K562 (cell line): ENCODE results near the gene BCAS3. TPM values are rescaled to one million over a fixed set of nuclear protein-coding genes. Genes with fewer than 3 reads are reported as not detected.

Source experiments
- ASH1L ChIP-seq: fragments of 450-650 bp; IDR thresholded peaks from 2 replicates; pipeline ENCODE4 v1.6.1; 2018; ENCODE audit warnings: borderline replicate concordance, mild to moderate bottlenecking, low read depth; ENCODE audit not compliant: partially characterized antibody
- BDP1 ChIP-seq: IDR thresholded peaks from 3 replicates; pipeline ENCODE4 v1.6.1; 2011; ENCODE audit not compliant: insufficient read length, insufficient read depth
- ELF1 ChIP-seq: fragments of 200-800 bp; sonication (Bioruptor generic); IDR thresholded peaks from 2 replicates; pipeline ENCODE4 v1.6.1; 2016; ENCODE audit warnings: missing genetic modification characterization, missing compliant biosample characterization
- EZH2 ChIP-seq: IDR thresholded peaks from 2 replicates; pipeline ENCODE4 v1.6.1; 2012; ENCODE audit warnings: low read depth, mild to moderate bottlenecking, inconsistent platforms, low read length, borderline replicate concordance
- FOXP1 ChIP-seq: sonication (generic); formaldehyde crosslinking; IDR thresholded peaks from 2 replicates; pipeline ENCODE4 v1.8.0; 2022; ENCODE audit warnings: mild to moderate bottlenecking, missing genetic modification reagents
- GABPB1 ChIP-seq: sonication (generic); formaldehyde crosslinking; IDR thresholded peaks from 2 replicates; pipeline ENCODE4 v1.8.0; 2022; ENCODE audit warnings: mild to moderate bottlenecking, missing genetic modification reagents
- MXI1 ChIP-seq: IDR thresholded peaks from 2 replicates; pipeline ENCODE4 v1.6.1; 2011; ENCODE audit warnings: low read depth, mild to moderate bottlenecking, improper control_type of control experiment, low read length
- PCBP1 ChIP-seq: fragments of 200-400 bp; formaldehyde crosslinking; IDR thresholded peaks from 2 replicates; pipeline ENCODE4 v1.6.1; 2018; ENCODE audit warnings: mild to moderate bottlenecking, low read depth, low read length; ENCODE audit not compliant: poor library complexity, severe bottlenecking
- PHF20 ChIP-seq: fragments of 450-650 bp; IDR thresholded peaks from 2 replicates; pipeline ENCODE4 v1.6.1; 2018; ENCODE audit not compliant: partially characterized antibody
- POLR3G ChIP-seq: IDR thresholded peaks from 2 replicates; pipeline ENCODE4 v1.6.1; 2011; ENCODE audit not compliant: insufficient read length, insufficient replicate concordance; ENCODE audit errors: extremely low read depth
- SAFB ChIP-seq: fragments of 200-400 bp; formaldehyde crosslinking; IDR thresholded peaks from 2 replicates; pipeline ENCODE4 v1.6.1; 2017; ENCODE audit warnings: low read depth, low read length, borderline replicate concordance
- THRA ChIP-seq: fragments of 450-650 bp; IDR thresholded peaks from 2 replicates; pipeline ENCODE4 v1.6.1; 2017; ENCODE audit warnings: mild to moderate bottlenecking, moderate library complexity
- U2AF1 ChIP-seq: fragments of 200-400 bp; formaldehyde crosslinking; optimal IDR thresholded peaks from 2 replicates; pipeline ENCODE3; 2017; ENCODE audit warnings: mild to moderate bottlenecking, low read depth, low read length, moderate library complexity
- ZNF143 ChIP-seq: sonication (generic); formaldehyde crosslinking; IDR thresholded peaks from 2 replicates; pipeline ENCODE4 v1.9.0; 2022; ENCODE audit warnings: mild to moderate bottlenecking, missing genetic modification reagents
- ZNF217 ChIP-seq: sonication (generic); formaldehyde crosslinking; IDR thresholded peaks from 2 replicates; pipeline ENCODE4 v1.8.0; 2022; ENCODE audit warnings: mild to moderate bottlenecking, missing genetic modification reagents
- ZNF431 ChIP-seq: sonication (generic); formaldehyde crosslinking; IDR thresholded peaks from 2 replicates; pipeline ENCODE4 v1.8.0; 2022; ENCODE audit warnings: mild to moderate bottlenecking, missing genetic modification reagents
- polyA plus RNA-seq, 8 experiments: library from polyadenylated mRNA; depleted of rRNA in 4 of 8; stranded (reverse) in 5 of 8; unstranded in 3 of 8; fragments of >200 nt; fragmentation: Nextera tagmentation in 2 of 8; fragmentation: Illumina TruSeq in 1 of 8; extraction: Ambion mirVana in 2 of 8; extraction: Trizol in 1 of 8; gene quantifications; 2 replicates each; pipeline versions ENCODE4 v1.2.1 to v1.2.3, GENCODE V29; 2011 to 2014; ENCODE audit warnings: inconsistent platforms in 1 of 8, missing spikeins in 1 of 8
- total RNA-seq, 7 experiments: library from RNA; depleted of rRNA in 6 of 7; stranded (reverse); fragments of >200 nt in 6 of 7; fragmentation: Illumina TruSeq in 2 of 7; extraction: Trizol in 2 of 7; gene quantifications; 2 replicates each; pipeline versions ENCODE4 v1.2.1 to v1.2.3, GENCODE V29; 2011 to 2021; ENCODE audit warnings: low replicate concordance in 1 of 7
- TF ChIP-seq, protein P1 (sequence below): fragments of 450-650 bp; IDR thresholded peaks from 2 replicates; pipeline ENCODE4 v1.6.1; 2016; ENCODE audit warnings: low read depth
- TF ChIP-seq, protein P2 (sequence below): sonication (generic); formaldehyde crosslinking; IDR thresholded peaks from 2 replicates; pipeline ENCODE4 v1.8.0; 2022; ENCODE audit warnings: mild to moderate bottlenecking, low read depth, missing genetic modification reagents

The BCAS3 gene
- total and polyA plus RNA-seq, 9 of the 15 experiments (the other 6 are each of a cell fraction or from before 2014, with no cell fraction given): 1.9 to 5.5 (median 3.5) TPM

- TF ChIP-seq EZH2 (no peak), U2AF1 (no peak), MXI1 (no peak), FOXP1 (no peak), POLR3G (no peak), ELF1 (tag) (no peak), GABPB1 (no peak), ZNF143 (CRISPR knock-in tag) (no peak), ASH1L (no peak), PCBP1 (no peak), SAFB (no peak), ZNF217 (CRISPR knock-in tag) (no peak), ZNF431 (CRISPR knock-in tag) (no peak), PHF20 (peak; percentile 13), THRA (no peak), BDP1 (no peak)
- TF ChIP-seq, protein P1, sequence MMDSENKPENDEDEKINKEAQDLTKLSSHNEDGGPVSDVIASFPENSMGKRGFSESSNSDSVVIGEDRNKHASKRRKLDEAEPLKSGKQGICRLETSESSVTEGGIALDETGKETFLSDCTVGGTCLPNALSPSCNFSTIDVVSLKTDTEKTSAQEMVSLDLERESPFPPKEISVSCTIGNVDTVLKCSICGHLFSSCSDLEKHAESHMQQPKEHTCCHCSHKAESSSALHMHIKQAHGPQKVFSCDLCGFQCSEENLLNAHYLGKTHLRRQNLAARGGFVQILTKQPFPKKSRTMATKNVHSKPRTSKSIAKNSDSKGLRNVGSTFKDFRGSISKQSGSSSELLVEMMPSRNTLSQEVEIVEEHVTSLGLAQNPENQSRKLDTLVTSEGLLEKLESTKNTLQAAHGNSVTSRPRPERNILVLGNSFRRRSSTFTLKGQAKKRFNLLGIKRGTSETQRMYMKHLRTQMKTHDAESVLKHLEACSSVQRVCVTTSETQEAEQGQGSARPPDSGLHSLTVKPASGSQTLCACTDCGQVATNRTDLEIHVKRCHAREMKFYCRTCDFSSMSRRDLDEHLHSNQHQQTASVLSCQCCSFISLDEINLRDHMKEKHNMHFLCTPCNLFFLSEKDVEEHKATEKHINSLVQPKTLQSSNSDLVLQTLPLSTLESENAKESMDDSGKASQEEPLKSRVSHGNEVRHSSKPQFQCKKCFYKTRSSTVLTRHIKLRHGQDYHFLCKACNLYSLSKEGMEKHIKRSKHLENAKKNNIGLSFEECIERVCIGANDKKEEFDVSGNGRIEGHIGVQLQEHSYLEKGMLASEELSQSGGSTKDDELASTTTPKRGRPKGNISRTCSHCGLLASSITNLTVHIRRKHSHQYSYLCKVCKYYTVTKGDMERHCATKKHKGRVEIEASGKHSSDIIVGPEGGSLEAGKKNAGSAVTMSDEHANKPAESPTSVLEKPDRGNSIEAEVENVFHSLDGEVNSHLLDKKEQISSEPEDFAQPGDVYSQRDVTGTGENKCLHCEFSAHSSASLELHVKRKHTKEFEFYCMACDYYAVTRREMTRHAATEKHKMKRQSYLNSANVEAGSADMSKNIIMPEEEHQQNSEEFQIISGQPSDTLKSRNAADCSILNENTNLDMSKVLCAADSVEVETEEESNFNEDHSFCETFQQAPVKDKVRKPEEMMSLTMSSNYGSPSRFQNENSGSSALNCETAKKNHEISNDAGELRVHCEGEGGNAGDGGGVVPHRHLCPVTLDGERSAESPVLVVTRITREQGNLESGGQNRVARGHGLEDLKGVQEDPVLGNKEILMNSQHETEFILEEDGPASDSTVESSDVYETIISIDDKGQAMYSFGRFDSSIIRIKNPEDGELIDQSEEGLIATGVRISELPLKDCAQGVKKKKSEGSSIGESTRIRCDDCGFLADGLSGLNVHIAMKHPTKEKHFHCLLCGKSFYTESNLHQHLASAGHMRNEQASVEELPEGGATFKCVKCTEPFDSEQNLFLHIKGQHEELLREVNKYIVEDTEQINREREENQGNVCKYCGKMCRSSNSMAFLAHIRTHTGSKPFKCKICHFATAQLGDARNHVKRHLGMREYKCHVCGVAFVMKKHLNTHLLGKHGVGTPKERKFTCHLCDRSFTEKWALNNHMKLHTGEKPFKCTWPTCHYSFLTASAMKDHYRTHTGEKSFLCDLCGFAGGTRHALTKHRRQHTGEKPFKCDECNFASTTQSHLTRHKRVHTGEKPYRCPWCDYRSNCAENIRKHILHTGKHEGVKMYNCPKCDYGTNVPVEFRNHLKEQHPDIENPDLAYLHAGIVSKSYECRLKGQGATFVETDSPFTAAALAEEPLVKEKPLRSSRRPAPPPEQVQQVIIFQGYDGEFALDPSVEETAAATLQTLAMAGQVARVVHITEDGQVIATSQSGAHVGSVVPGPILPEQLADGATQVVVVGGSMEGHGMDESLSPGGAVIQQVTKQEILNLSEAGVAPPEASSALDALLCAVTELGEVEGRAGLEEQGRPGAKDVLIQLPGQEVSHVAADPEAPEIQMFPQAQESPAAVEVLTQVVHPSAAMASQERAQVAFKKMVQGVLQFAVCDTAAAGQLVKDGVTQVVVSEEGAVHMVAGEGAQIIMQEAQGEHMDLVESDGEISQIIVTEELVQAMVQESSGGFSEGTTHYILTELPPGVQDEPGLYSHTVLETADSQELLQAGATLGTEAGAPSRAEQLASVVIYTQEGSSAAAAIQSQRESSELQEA: no peak
- TF ChIP-seq, protein P2, sequence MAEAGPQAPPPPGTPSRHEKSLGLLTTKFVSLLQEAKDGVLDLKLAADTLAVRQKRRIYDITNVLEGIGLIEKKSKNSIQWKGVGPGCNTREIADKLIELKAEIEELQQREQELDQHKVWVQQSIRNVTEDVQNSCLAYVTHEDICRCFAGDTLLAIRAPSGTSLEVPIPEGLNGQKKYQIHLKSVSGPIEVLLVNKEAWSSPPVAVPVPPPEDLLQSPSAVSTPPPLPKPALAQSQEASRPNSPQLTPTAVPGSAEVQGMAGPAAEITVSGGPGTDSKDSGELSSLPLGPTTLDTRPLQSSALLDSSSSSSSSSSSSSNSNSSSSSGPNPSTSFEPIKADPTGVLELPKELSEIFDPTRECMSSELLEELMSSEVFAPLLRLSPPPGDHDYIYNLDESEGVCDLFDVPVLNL (CRISPR knock-in tag): no peak
Measured at GRCh38 chr17:61175298-61176142, 497.9 kb downstream of the BCAS3 start (continued).
